Measurements from ENCODE around the gene ARHGEF10L. TPM values are rescaled to one million over a fixed set of nuclear protein-coding genes. Genes with fewer than 3 reads are reported as not detected.

Gene ARHGEF10L
- total RNA-seq, 2 experiments from 2014 or later = not detected

DNA sequence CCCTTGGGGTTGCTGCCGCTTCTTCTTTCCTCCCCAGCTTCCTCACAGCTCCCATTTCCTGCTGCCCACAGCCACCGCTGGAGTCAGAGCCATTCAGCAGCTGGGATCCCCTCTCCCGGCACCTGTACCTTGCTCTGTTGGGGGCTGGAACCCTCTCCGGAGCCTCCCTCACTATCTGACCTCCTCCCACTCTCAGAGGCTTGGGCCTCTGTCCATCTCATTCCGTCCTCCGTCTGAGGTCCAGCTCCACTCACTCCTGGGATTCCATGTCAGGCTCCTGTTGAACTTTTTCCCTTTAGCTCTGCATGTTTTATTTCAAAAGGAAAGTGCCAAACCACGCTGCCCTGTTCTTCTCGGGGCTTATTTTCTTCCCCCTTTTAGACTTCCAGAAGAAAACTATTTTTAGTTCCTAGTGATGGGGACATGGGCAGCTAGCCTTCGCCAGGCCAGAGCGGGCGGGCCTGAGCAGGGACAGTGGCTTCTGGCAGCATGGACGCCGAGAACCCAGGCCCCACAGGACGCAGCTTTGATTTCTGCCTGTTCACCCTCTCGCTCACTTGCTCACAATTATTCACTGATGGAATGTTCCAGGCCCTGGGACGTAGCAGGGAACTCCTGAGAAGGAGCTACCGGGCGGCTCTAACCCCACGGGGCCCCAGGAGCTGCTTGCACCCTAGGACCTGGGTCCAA lies 79.2 kb downstream of the ARHGEF10L start:
- ATAC-seq (no peak), DNase-seq (no peak)
- Mint-ChIP-seq H3K4me3 (no peak overlapping the region), H3K27ac (no peak overlapping the region), H3K9me3 (no peaks in the 10 kb centered on the region), H3K36me3 (ENCODE audit: low read depth) (no peaks in the 10 kb centered on the region), H3K27me3 (peaks cover 6% of the 10 kb centered on the region), H3K4me1 (ENCODE audit: low read depth) (no peaks in the 10 kb centered on the region)
- ChIA-PET CTCF (interaction anchor here (1.0 to 3.0 kb wide), 2 partner anchors 12 to 116 kb away, joined by 3 to 12 read pairs; no protein-coding TSS in a partner anchor), POLR2A (no interaction called here)
- TF ChIP-seq, protein P1, sequence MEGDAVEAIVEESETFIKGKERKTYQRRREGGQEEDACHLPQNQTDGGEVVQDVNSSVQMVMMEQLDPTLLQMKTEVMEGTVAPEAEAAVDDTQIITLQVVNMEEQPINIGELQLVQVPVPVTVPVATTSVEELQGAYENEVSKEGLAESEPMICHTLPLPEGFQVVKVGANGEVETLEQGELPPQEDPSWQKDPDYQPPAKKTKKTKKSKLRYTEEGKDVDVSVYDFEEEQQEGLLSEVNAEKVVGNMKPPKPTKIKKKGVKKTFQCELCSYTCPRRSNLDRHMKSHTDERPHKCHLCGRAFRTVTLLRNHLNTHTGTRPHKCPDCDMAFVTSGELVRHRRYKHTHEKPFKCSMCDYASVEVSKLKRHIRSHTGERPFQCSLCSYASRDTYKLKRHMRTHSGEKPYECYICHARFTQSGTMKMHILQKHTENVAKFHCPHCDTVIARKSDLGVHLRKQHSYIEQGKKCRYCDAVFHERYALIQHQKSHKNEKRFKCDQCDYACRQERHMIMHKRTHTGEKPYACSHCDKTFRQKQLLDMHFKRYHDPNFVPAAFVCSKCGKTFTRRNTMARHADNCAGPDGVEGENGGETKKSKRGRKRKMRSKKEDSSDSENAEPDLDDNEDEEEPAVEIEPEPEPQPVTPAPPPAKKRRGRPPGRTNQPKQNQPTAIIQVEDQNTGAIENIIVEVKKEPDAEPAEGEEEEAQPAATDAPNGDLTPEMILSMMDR (IDR thresholded peaks at IDR 0.05) = no peak
- intact Hi-C loops (cut with micrococcal nuclease) = no loop called here

DNA sequence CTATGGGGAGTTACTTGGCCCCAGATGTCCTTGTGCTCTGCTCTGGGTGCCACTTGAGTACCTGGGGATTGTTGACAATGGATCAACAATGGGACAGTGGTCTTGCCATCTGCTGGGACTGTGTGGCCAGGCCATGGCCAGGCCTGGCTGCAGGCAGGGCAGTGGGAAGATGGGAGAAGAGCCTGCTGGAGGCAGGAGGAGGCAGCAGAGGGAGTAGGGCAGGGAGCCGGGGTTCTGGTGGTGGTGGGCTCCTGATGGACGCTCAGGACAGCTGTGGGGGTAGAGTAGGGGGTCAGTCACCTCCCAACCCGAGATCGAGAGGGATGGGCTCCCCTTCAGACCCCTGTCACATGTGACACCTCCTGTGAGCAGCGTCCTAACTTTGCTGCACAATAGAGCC lies 81.0 kb downstream of the ARHGEF10L start:
- ChIA-PET CTCF (interaction anchor here (3.0 kb wide), 1 partner anchor 14 kb away, joined by 12 read pairs; no protein-coding TSS in a partner anchor), POLR2A (no interaction called here)
- intact Hi-C loops (cut with micrococcal nuclease) = no loop called here
- Mint-ChIP-seq H3K9me3 (no peaks in the 10 kb centered on the region), H3K27ac (no peak overlapping the region), H3K4me3 (no peak overlapping the region), H3K4me1 (ENCODE audit: low read depth) (no peaks in the 10 kb centered on the region), H3K36me3 (ENCODE audit: low read depth) (no peaks in the 10 kb centered on the region), H3K27me3 (peaks cover 6% of the 10 kb centered on the region)
- ATAC-seq (no peak), DNase-seq (no peak)
- TF ChIP-seq, protein P1 (IDR thresholded peaks at IDR 0.05) = no peak

DNA sequence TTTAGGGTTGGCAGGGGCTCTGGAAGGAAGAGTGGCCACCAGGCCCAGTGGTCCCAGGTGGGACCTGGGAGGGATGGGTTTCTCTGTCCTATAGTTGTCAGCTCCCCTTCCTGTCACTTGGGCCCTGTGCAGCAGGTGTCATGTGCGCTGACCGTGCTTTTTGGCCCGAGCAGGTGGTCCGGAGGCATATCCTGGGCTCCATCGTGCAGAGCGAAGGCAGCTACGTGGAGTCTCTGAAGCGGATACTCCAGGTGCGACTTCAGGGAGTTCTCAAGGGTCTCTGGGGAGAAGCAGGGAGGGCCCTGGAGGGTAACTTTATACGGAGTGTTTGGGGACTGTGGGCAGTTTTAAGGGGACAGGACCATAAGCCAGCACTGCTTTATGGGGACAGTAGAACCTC lies 82.2 kb downstream of the ARHGEF10L start:
- peaks cover 6% of the 10 kb centered on the region for H3K27me3 Mint-ChIP-seq
- no peak overlapping the region for H3K27ac Mint-ChIP-seq
- POLR2A ChIA-PET = no interaction called here
- H3K4me1 Mint-ChIP-seq (ENCODE audit: low read depth) = no peaks in the 10 kb centered on the region
- CTCF ChIA-PET = no interaction called here
- intact Hi-C loops (cut with micrococcal nuclease) = no loop called here
- no peak for ATAC-seq
- no peak for DNase-seq
- no peaks in the 10 kb centered on the region for H3K36me3 Mint-ChIP-seq (ENCODE audit: low read depth)
- H3K4me3 Mint-ChIP-seq = no peak overlapping the region
- TF ChIP-seq, protein P1 (IDR thresholded peaks at IDR 0.05) = no peak
- no peaks in the 10 kb centered on the region for H3K9me3 Mint-ChIP-seq

DNA sequence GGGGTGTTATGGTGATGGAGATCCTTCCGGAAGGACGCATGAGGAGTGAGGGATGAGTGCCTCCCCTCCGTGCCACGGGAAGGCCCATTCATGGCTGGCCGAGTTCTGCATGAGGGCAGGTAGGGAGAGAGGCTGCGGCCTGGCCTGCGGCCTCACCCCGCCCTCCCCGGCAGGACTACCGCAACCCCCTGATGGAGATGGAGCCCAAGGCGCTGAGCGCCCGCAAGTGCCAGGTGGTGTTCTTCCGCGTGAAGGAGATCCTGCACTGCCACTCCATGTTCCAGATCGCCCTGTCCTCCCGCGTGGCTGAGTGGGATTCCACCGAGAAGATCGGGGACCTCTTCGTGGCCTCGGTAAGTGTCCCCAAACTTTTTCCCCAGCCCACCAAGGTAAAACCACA lies 83.3 kb downstream of the ARHGEF10L start:
- intact Hi-C loops (cut with micrococcal nuclease) = no loop called here
- ATAC-seq (no peak), DNase-seq (no peak)
- TF ChIP-seq, protein P1 (IDR thresholded peaks at IDR 0.05) = no peak
- CTCF ChIA-PET = interaction anchor here (0.9 kb wide), 1 partner anchor 959 kb away, joined by 3 read pairs; no protein-coding TSS in a partner anchor
- POLR2A ChIA-PET = no interaction called here
- Mint-ChIP-seq H3K36me3 (ENCODE audit: low read depth) (no peaks in the 10 kb centered on the region), H3K9me3 (no peaks in the 10 kb centered on the region), H3K4me3 (no peak overlapping the region), H3K27me3 (peaks cover 6% of the 10 kb centered on the region), H3K27ac (no peak overlapping the region), H3K4me1 (ENCODE audit: low read depth) (no peaks in the 10 kb centered on the region)

DNA sequence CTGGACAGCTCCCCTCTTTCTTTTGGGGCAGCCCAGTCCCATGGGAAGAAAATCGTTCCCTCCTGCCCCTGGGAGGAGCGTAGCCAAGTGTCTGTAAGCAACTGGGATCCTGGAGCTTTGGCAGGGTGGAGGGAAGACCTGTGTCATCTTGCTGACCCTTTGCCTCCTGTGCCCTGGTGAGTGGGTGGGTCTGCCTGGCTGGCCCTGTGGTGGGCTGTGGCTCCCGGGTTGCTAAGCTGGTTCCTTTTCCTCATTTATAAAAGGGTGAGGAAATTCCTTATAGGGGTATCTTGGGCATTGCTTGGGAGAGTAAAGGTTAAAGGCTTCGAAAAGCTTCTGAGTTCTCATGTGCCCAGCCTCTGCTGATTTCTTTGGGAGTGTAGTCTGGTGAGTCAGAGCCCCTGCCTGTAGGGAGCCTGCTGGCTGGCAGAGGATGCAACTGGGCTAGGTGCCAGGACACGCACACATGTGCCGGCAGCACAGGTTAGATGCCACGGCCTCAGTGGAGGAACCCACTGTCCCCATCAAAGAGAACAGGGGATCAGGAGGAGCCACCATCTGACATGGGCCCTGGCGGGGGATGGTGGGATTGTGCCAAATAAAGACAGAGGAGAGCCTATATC lies 85.2 kb downstream of the ARHGEF10L start:
- H3K36me3 Mint-ChIP-seq (ENCODE audit: low read depth) = no peaks in the 10 kb centered on the region
- peaks cover 1% of the 10 kb centered on the region for H3K27me3 Mint-ChIP-seq
- no peaks in the 10 kb centered on the region for H3K9me3 Mint-ChIP-seq
- no peaks in the 10 kb centered on the region for H3K4me1 Mint-ChIP-seq (ENCODE audit: low read depth)
- TF ChIP-seq, protein P1 (IDR thresholded peaks at IDR 0.05) = no peak
- ATAC-seq (no peak), DNase-seq (no peak)
- intact Hi-C loops (cut with micrococcal nuclease) = no loop called here
- ChIA-PET CTCF (no interaction called here), POLR2A (no interaction called here)
- no peak overlapping the region for H3K27ac Mint-ChIP-seq
- H3K4me3 Mint-ChIP-seq = no peak overlapping the region

All from activated CD8-positive, alpha-beta T cell treated with anti-CD3 and anti-CD28 coated beads for 36 hours (primary cell).